ENCODE data around the gene YARS2.

- TF ChIP-seq CTCF (optimal IDR thresholded peaks at IDR 0.05 in 1 of 3, IDR thresholded peaks at IDR 0.05 in 1 of 3, conservative IDR thresholded peaks at IDR 0.05 in 1 of 3; ENCODE audit: extremely low read depth in 1 of 3, insufficient read depth in 2 of 3, low read length in 3 of 3) (no peak), EZH2 (IDR thresholded peaks at IDR 0.05; ENCODE audit: low read length) (no peak)
Observed at GRCh38 chr12:32727237-32727636, 28.5 kb downstream of the YARS2 start.

Measured in keratinocyte (primary cell).